HUES48 (cell line): ENCODE results near the gene CDCA3.

ENCODE experiments used
- H3K27ac ChIP-seq: one replicate; pipeline ENCODE4 v1.7.0; 2013; ENCODE audit warnings: low read depth, low read length, inconsistent platforms
- H3K27me3 ChIP-seq: 2 replicates; pipeline ENCODE4 v1.6.1; 2013; ENCODE audit warnings: mild to moderate bottlenecking, low read length; ENCODE audit not compliant: control insufficient read depth, insufficient read depth
- H3K36me3 ChIP-seq: 2 replicates; pipeline ENCODE4 v1.6.1; 2013; ENCODE audit warnings: low read length; ENCODE audit not compliant: control insufficient read depth, insufficient read depth
- H3K4me1 ChIP-seq: 2 replicates; pipeline ENCODE4 v1.6.1; 2013; ENCODE audit warnings: mild to moderate bottlenecking, low read length; ENCODE audit not compliant: control insufficient read depth, insufficient read depth
- H3K4me3 ChIP-seq: 2 replicates; pipeline ENCODE4 v1.5.1; 2013; ENCODE audit warnings: mild to moderate bottlenecking, low read depth, low read length
- H3K9ac ChIP-seq: 2 replicates; pipeline ENCODE4 v1.6.1; 2013; ENCODE audit warnings: mild to moderate bottlenecking, low read depth, low read length, moderate library complexity
- H3K9me3 ChIP-seq: 2 replicates; pipeline ENCODE4 v1.6.1; 2013; ENCODE audit warnings: low read length; ENCODE audit not compliant: control insufficient read depth, insufficient read depth

Gene CDCA3

GRCh38 chr12:6839482-6840201 is 11.4 kb downstream of the CDCA3 start:
- no peak overlapping the region for H3K9ac ChIP-seq
- no peaks in the 10 kb centered on the region for H3K9me3 ChIP-seq
- H3K4me1 ChIP-seq: peaks cover 4% of the 10 kb centered on the region; the same call in 1 of the 2 replicates
- H3K27ac ChIP-seq: peak overlapping the region; percentile 15
- peaks cover 72% of the 10 kb centered on the region for H3K36me3 ChIP-seq
- H3K27me3 ChIP-seq: no peaks in the 10 kb centered on the region
- H3K4me3 ChIP-seq: no peak overlapping the region

GRCh38 chr12:6838854-6839253 is 12.2 kb downstream of the CDCA3 start:
- peaks cover 4% of the 10 kb centered on the region; the same call in 1 of the 2 replicates for H3K4me1 ChIP-seq
- no peaks in the 10 kb centered on the region for H3K27me3 ChIP-seq
- H3K9me3 ChIP-seq: no peaks in the 10 kb centered on the region
- H3K27ac ChIP-seq: no peak overlapping the region
- H3K4me3 ChIP-seq: no peak overlapping the region
- H3K36me3 ChIP-seq: peaks cover 73% of the 10 kb centered on the region
- no peak overlapping the region for H3K9ac ChIP-seq

- Histone ChIP-seq H3K36me3 (peaks cover 71% of the 10 kb centered on the region), H3K9me3 (no peaks in the 10 kb centered on the region), H3K9ac (no peak overlapping the region), H3K27ac (no peak overlapping the region), H3K4me3 (no peak overlapping the region), H3K4me1 (peaks cover 4% of the 10 kb centered on the region; the same call in 1 of the 2 replicates), H3K27me3 (no peaks in the 10 kb centered on the region)
These were observed 13.6 kb downstream of the CDCA3 start for GRCh38 chr12:6837370-6838060.

GRCh38 chr12:6836851-6837250 is 14.2 kb downstream of the CDCA3 start:
- Histone ChIP-seq H3K4me3 (no peak overlapping the region), H3K9ac (no peak overlapping the region), H3K9me3 (no peaks in the 10 kb centered on the region), H3K4me1 (peaks cover 4% of the 10 kb centered on the region; the same call in 1 of the 2 replicates), H3K36me3 (peaks cover 70% of the 10 kb centered on the region), H3K27ac (no peak overlapping the region), H3K27me3 (no peaks in the 10 kb centered on the region)

GRCh38 chr12:6834873-6835272 is 16.2 kb downstream of the CDCA3 start:
- Histone ChIP-seq H3K4me3 (no peak overlapping the region), H3K9me3 (no peaks in the 10 kb centered on the region), H3K27ac (no peak overlapping the region), H3K36me3 (peaks cover 80% of the 10 kb centered on the region), H3K9ac (no peak overlapping the region), H3K4me1 (peaks cover 4% of the 10 kb centered on the region), H3K27me3 (no peaks in the 10 kb centered on the region)

GRCh38 chr12:6834254-6834653 is 16.8 kb downstream of the CDCA3 start:
- Histone ChIP-seq H3K27me3 (no peaks in the 10 kb centered on the region), H3K9me3 (no peaks in the 10 kb centered on the region), H3K4me3 (no peak overlapping the region), H3K27ac (no peak overlapping the region), H3K36me3 (peaks cover 74% of the 10 kb centered on the region), H3K4me1 (peaks cover 5% of the 10 kb centered on the region), H3K9ac (no peak overlapping the region)

GRCh38 chr12:6833189-6833890 is 17.7 kb downstream of the CDCA3 start:
- H3K4me3 ChIP-seq: no peak overlapping the region
- H3K9me3 ChIP-seq: no peaks in the 10 kb centered on the region
- H3K27ac ChIP-seq: no peak overlapping the region
- H3K9ac ChIP-seq: no peak overlapping the region
- peaks cover 65% of the 10 kb centered on the region for H3K36me3 ChIP-seq
- no peaks in the 10 kb centered on the region for H3K27me3 ChIP-seq
- peaks cover 5% of the 10 kb centered on the region for H3K4me1 ChIP-seq

GRCh38 chr12:6832125-6832524 is 19.0 kb downstream of the CDCA3 start:
- no peaks in the 10 kb centered on the region for H3K9me3 ChIP-seq
- no peak overlapping the region for H3K9ac ChIP-seq
- H3K36me3 ChIP-seq: peaks cover 52% of the 10 kb centered on the region
- no peak overlapping the region for H3K27ac ChIP-seq
- H3K4me1 ChIP-seq: peaks cover 10% of the 10 kb centered on the region
- no peak overlapping the region for H3K4me3 ChIP-seq
- H3K27me3 ChIP-seq: 0 out of 2 replicates have a peak, but pooled peaks cover 2% of the 10 kb centered on the region

- H3K36me3 ChIP-seq: peaks cover 46% of the 10 kb centered on the region
These were observed 19.6 kb downstream of the CDCA3 start for GRCh38 chr12:6831450-6831995.

GRCh38 chr12:6830999-6831398 is 20.1 kb downstream of the CDCA3 start:
- no peak overlapping the region for H3K27ac ChIP-seq

More at GRCh38 chr12:6831450-6831995, 19.6 kb downstream of the CDCA3 start:
- Histone ChIP-seq H3K9me3 (no peaks in the 10 kb centered on the region), H3K27ac (no peak overlapping the region), H3K4me1 (peaks cover 12% of the 10 kb centered on the region), H3K4me3 (no peak overlapping the region), H3K27me3 (peaks cover 8% of the 10 kb centered on the region; the same call in 1 of the 2 replicates), H3K9ac (no peak overlapping the region)

More at GRCh38 chr12:6830999-6831398, 20.1 kb downstream of the CDCA3 start:
- Histone ChIP-seq H3K9ac (no peak overlapping the region), H3K36me3 (peaks cover 41% of the 10 kb centered on the region), H3K27me3 (peaks cover 13% of the 10 kb centered on the region), H3K9me3 (no peaks in the 10 kb centered on the region), H3K4me1 (peaks cover 13% of the 10 kb centered on the region), H3K4me3 (no peak overlapping the region)
